ENCODE data around the gene COL4A4.

Gene COL4A4

GRCh38 chr2:226953826-226954225 lies 210.2 kb downstream of the COL4A4 start:
- no peak overlapping the region for H3K27ac ChIP-seq
- no peak for DNase-seq (ENCODE audit: low read depth, low spot score)

- no peak for DNase-seq (ENCODE audit: low read depth, low spot score)
- no peak overlapping the region for H3K27ac ChIP-seq
These were observed 210.8 kb downstream of the COL4A4 start for GRCh38 chr2:226953206-226953605.
